ENCODE results near the gene SLC27A1.

DNA sequence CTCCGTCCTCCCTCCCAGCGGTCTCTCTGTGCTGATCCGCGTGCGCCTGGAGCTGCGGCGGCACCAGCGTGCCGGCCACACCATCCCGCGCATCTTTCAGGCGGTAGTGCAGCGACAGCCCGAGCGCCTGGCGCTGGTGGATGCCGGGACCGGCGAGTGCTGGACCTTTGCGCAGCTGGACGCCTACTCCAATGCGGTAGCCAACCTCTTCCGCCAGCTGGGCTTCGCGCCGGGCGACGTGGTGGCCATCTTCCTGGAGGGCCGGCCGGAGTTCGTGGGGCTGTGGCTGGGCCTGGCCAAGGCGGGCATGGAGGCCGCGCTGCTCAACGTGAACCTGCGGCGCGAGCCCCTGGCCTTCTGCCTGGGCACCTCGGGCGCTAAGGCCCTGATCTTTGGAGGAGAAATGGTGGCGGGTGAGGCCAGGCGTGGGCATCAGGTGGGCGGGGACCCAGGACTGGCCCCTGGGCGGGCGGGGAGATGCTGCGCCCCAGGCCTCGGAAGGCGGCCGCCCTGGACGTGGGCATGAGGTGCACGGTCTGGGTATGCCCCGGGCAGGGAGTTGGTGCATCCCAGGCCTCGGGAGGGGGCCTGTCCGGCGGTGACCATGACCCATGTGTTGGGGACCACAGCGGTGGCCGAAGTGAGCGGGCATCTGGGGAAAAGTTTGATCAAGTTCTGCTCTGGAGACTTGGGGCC is 16.4 kb downstream of the SLC27A1 start:
- TF ChIP-seq PHF8 (IDR thresholded peaks at IDR 0.05; ENCODE audit: borderline replicate concordance, low read length), result no peak
- no peak for TF ChIP-seq EZH2 (IDR thresholded peaks at IDR 0.05; ENCODE audit: borderline replicate concordance, low read depth, low read length)
